ENCODE results near the gene CARMIL1. TPM values are rescaled to one million over a fixed set of nuclear protein-coding genes. Genes with fewer than 3 reads are reported as not detected.

Gene CARMIL1
- total and polyA plus RNA-seq, 10 of the 15 experiments (the other 5 are each of a cell fraction or from before 2014, with no cell fraction given) = 6.4 to 18.1 (median 10.3) TPM

GRCh38 chr6:25404693-25405169 is 125.6 kb downstream of the CARMIL1 start (continued):
- TF ChIP-seq SKIL (IDR thresholded peaks at IDR 0.05; ENCODE audit: low read depth, poor library complexity, severe bottlenecking) (peak; percentile 64), MLLT1 (IDR thresholded peaks at IDR 0.05) (0 out of 2 replicates have a peak, but pooled peaks have one; percentile 54), CHD2 (IDR thresholded peaks at IDR 0.05; ENCODE audit: borderline replicate concordance, low read depth, low read length) (peak; percentile 55; the same call in 1 of the 2 replicates), JUNB (IDR thresholded peaks at IDR 0.05) (peak; percentile 72), FOS (IDR thresholded peaks at IDR 0.05; ENCODE audit: borderline replicate concordance, extremely low read depth, insufficient read length) (no peak), CBX3 (IDR thresholded peaks at IDR 0.05; ENCODE audit: borderline replicate concordance, low read depth) (no peak), EED (IDR thresholded peaks at IDR 0.05; ENCODE audit: low read depth) (peak; percentile 61; the same call in 1 of the 2 replicates), SMAD1 (IDR thresholded peaks at IDR 0.05; ENCODE audit: low read depth, partially characterized antibody) (no peak), MEF2A (IDR thresholded peaks at IDR 0.05; ENCODE audit: insufficient read depth, low read depth, low read length) (peak; percentile 64; the same call in 1 of the 2 replicates), MEF2B (IDR thresholded peaks at IDR 0.05; ENCODE audit: partially characterized antibody, poor library complexity, severe bottlenecking) (peak; percentile 78), ETV6 (conservative IDR thresholded peaks at IDR 0.05 in 1 of 2, IDR thresholded peaks at IDR 0.05 in 1 of 2; ENCODE audit: borderline replicate concordance in 1 of 2, low read depth in 1 of 2) (peak in 1 of 2 experiments; percentile 67; a peak in 1 of 4 replicates), TCF12 (IDR thresholded peaks at IDR 0.05; ENCODE audit: low read depth, low read length) (peak; percentile 90), PKNOX1 (IDR thresholded peaks at IDR 0.05) (peak; percentile 39; the same call in 1 of the 2 replicates), SPI1 (IDR thresholded peaks at IDR 0.05; ENCODE audit: borderline replicate concordance, insufficient read depth, low read depth, low read length) (peak; percentile 96), MTA3 (IDR thresholded peaks at IDR 0.05; ENCODE audit: borderline replicate concordance, low read length) (no peak; the same call in 1 of the 2 replicates), CHD1 (IDR thresholded peaks at IDR 0.05; ENCODE audit: low read depth, low read length) (no peak), RUNX3 (IDR thresholded peaks at IDR 0.05; ENCODE audit: low read length) (peak; percentile 67), CREM (IDR thresholded peaks at IDR 0.05; ENCODE audit: low read depth) (peak; percentile 62; the same call in 1 of the 2 replicates), FOXK2 (IDR thresholded peaks at IDR 0.05) (no peak), ZNF24 (IDR thresholded peaks at IDR 0.05) (peak; percentile 62; the same call in 1 of the 2 replicates), FOXM1 (IDR thresholded peaks at IDR 0.05; ENCODE audit: low read depth, low read length) (peak; percentile 66; the same call in 1 of the 2 replicates), SMARCA5 (IDR thresholded peaks at IDR 0.05) (no peak), ZBED1 (IDR thresholded peaks at IDR 0.05; ENCODE audit: borderline replicate concordance) (peak; percentile 57; the same call in 1 of the 2 replicates), CTCF (IDR thresholded peaks at IDR 0.05 in 2 of 3, conservative IDR thresholded peaks at IDR 0.05 in 1 of 3; ENCODE audit: control insufficient read depth in 2 of 3, extremely low read depth in 1 of 3, insufficient read depth in 1 of 3, low read depth in 3 of 3, low read length in 3 of 3) (no peak), POU2F2 (IDR thresholded peaks at IDR 0.05; ENCODE audit: borderline replicate concordance, low read depth, low read length) (peak; percentile 55; the same call in 1 of the 3 replicates)
